GM19035 (cell line): Measurements from ENCODE around the gene TNFRSF17.

Source experiments
- ATAC-seq: cut with Tn5 transposase; IDR thresholded peaks from one replicate; pipeline ENCODE4 v1.9.1; 2021; ENCODE audit not compliant: unreplicated experiment

TNFRSF17 gene

GRCh38 chr16:12002447-12003006 is 37.5 kb downstream of the TNFRSF17 start:
- ATAC-seq: no peak

GRCh38 chr16:12006637-12007036 is 41.6 kb downstream of the TNFRSF17 start:
- ATAC-seq: no peak

GRCh38 chr16:12009462-12009861 is 44.5 kb downstream of the TNFRSF17 start:
- ATAC-seq: no peak

- ATAC-seq: no peak
Observed at GRCh38 chr16:12009922-12010321, 44.9 kb downstream of the TNFRSF17 start.

- ATAC-seq: no peak
Observed at GRCh38 chr16:12010388-12011251, 45.6 kb downstream of the TNFRSF17 start.

GRCh38 chr16:12011565-12011964 is 46.6 kb downstream of the TNFRSF17 start:
- no peak for ATAC-seq

GRCh38 chr16:12016291-12016947 is 51.4 kb downstream of the TNFRSF17 start:
- ATAC-seq: no peak

GRCh38 chr16:12017558-12017957 is 52.5 kb downstream of the TNFRSF17 start:
- no peak for ATAC-seq
